CD4-positive, alpha-beta T cell treated with Interleukin-10 for 1 hour (primary cell): ENCODE data around the gene ZNF611.
"Not testable (repeated sequence)": the region's sequence is repeated elsewhere in the genome, so short reads cannot be mapped to it uniquely, and the experiment has no call there.

Experiments used
- DNase-seq: peaks from one replicate; pipeline ENCODE4 v3.0.0-alpha.2; 2020

Gene ZNF611

DNA sequence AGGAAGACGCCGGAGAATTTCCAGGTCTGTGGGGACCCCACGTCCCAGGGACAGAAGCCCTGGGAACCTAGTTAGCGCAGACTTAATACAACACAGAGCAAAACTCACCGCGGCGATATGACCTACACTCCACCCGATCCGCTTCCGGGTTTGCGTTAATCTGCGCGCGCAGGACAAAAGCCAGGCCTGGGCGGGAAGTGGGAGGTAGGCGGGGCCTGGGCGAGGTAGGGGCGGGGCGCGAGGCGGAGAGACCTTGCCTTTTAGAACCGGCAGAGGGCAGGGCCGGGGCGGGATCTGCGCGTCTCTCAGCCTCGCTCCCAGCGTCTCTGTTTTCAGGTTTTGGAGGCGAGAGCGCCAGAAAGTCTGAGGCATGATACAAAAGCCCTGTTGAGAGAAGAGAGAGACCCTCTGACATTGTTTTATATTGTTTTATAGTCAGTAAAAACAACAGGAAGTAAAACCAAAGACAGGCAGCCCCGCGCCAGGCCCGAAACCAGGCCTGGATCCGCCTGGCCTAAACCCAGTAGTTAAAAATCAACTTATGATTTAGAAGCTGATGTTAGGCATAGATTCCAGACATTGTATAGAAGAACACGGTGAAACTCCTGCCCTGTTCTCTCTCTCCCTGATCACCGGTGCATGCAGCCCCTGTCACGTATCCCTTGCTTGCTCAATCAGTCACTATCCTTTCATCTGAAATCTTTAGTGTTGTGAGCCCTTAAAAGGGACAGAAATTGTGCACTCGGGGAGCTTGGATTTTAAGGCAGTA lies at the start of gene ZNF611:
Gene ZNF611 (minus strand): TSS at position 152 of the 769 bp plus-strand sequence. CDS start 19,150 bp downstream, outside the sequence.
- DNase-seq, result peak; percentile 98

DNA sequence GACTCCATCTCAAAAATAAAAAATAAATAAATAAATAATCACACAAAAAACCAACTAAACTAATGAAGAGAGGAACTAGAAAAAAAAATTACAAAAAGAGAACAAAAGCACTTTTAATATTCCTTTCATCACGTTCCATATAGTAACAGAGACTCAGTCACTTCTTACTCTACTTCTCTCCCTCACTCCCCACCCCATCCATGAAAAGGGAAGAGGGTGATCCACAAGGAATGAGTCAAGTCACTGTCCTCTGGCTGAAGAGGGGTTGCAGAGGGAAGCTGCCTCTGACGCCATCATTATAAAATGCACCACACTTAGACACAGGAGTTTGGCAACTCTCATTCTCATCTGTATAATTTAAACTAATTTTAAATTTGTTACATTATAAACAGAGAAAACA lies 48.0 kb upstream of the ZNF611 start:
- not testable (repeated sequence) for DNase-seq

DNA sequence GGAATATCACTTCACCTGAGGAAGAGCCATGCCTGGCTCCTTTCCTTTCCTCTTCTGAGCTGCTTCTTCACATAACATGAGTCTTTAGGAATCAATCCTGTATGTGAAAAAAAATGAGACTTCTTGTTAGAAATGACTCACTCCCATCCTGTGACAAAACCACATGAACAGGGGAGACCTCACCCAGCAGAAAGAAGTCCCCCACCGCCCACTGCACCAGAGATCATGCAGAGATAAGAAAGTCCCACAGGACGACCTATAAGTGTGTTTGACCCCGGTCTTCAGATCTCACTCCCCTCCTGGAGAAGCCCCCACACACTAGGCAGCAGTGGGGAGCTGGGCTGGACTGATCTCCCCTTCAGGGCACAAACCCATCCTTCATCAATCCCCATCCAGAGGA lies 44.0 kb upstream of the ZNF611 start:
- peak; percentile 46 for DNase-seq

DNA sequence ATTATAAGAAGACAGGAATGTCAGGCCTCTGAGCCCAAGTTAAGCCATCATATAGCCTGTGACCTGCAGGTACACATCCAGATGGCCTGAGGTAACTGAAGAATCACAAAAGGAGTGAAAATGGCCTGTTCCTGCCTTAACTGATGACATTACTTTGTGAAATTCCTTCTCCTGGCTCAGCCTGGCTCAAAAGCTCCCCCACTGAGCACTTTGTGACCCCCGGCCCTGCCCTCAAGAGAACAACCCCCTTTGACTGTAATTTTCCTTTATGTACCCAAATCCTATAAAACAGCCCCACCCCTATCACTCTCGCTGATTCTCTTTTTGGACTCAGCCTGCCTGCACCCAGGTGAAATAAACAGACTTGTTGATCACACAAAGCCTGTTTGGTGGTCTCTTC lies 21.6 kb upstream of the ZNF611 start:
- DNase-seq, result not testable (repeated sequence)

DNA sequence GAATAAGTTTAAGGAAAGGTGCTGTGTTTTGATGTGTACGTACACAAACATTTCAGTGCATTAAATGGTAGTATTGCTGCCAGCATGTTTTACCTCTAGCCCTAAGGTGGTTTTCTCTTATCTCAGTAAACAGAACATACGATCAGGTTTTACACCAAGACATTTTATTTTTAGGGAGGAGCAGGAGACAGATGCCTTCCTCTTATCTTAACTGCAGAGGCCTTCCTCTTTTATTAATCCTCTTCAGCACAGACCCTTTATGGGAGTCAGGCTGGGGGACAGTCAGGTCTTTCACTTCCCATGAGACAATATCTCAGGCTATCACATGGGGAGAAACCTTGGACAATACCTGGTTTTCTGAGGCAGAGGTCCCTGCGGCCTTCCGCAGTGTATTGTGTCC lies 14.9 kb upstream of the ZNF611 start:
- no peak for DNase-seq

DNA sequence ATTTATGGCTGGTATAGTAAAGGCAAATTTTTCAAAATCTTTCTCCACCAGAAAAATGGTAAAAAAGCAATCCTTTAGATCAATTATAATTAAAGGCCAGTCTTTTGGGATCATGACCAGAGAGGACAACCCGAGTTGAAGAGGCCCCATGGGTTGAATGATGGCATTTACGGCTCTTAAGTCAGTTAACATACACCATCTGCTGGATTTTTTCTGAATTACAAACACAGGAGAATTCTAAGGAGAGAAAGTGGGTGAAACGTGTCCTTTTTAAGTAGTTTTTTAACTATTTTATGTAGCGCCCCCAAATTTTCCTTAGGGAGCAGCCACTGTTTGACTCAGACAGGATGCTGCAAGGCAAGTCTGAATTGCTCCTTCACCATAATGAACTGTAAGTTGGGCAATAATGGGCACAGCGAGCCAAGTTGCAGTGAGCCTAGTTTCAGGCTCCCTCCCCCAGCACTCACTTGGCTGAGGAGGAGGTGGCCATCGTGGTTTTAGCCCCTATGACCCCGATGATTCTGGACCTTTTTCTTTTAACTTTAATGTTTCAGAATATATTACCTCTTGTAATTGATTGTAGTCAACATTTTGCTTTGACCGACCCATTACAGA lies 13.6 kb upstream of the ZNF611 start:
- DNase-seq, result peak; percentile 60

DNA sequence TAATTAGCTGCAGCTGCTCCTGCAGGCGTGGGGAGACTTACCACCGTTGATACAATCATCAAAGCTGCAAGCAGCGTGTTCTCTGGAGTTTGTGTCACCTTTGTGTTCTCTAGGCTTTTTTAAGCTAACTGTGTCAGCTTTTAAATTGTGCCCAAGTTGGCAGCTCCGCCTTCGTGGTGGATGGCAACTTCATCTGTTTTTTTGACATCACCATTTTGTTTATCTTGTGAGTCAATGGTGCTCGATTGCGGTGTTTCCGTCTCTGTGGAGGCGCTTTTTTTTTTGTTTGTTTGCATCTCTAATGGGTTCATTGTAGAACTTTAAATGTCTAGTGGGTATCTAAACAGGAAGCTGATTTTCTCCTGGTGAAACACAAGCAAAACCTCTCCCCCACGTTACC lies 11.1 kb upstream of the ZNF611 start:
- peak; percentile 47 for DNase-seq

DNA sequence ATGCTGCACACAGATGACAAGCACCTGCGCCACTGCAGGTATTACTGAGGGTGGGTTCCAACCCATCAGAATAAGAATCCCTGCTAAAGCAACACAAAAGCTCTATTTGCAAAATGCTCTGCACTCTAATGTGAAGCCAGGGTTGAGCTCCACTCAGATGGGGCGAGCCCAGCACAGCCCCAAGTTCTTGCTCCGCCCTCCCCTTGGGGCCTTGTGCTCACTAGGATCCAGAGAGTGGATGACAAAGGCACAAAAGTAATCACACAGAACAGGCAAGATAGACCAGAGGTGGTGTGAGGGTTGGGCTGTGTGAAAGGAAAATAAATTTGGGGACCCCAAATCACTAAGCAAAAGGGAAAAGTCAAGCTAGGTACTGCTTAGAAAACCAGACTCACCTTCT lies 8.2 kb upstream of the ZNF611 start:
- DNase-seq, result no peak

DNA sequence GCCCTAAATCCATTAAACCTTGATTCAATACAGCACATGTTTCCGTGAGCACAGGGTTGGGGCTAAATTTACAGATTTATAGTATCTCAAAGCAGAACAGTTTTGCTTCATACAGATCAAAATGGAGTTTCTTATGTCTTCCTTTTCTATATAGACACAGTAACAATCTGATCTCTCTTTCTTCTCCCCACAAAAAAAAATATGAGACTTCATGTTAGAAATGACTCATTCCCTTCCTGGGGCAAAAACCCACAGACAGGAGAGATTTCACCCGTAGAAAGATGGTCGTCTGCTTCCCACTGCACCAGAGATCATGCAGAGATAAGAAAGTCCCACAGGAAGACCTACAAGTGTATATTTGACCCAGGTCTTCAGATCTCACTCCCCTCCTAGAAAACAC lies 7.7 kb upstream of the ZNF611 start:
- no peak for DNase-seq

DNA sequence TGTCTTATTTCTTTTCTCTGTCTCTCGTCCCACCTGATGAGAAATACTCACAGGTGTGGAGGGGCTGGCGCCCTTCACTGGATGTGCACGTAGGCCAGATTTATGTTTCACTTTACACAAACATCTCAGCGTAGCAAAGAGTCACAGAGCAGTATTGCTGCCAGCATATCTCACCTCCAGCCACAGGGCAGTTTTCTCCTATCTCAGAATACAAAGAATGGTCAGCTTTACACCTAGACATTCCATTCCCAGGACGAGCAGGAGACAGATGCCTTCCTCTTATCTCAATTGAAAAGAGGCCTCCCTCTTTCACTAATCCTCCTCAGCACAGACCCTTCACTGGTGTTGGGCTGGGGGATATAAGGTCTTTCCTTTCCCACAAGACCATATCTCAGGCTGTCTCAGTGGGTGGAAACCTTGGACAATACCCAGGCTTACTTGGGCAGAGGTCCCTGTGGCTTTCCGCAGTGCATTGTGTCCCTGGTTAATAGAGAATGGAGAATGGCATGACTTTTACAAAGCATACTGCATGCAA lies 7.2 kb upstream of the ZNF611 start:
- DNase-seq, result no peak

DNA sequence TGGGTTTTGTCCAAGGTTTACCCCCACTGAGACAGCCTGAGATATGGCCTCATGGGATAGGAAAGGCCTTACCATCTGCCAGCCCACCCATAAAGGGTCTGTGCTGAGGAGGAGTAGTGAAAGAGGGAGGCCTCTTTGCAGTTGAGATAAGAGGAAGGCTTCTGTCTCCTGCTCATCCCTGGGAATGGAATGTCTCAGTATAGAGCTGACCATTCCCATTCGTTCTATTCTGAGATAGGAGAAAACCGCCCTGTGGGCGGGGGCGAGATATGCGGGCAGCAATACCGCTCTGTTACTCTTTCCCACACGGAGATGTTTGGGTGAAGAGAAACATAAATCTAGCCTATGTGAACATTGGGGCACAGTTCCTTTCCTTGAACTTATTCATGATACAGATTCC lies 6.5 kb upstream of the ZNF611 start:
- DNase-seq, result not testable (repeated sequence)

DNA sequence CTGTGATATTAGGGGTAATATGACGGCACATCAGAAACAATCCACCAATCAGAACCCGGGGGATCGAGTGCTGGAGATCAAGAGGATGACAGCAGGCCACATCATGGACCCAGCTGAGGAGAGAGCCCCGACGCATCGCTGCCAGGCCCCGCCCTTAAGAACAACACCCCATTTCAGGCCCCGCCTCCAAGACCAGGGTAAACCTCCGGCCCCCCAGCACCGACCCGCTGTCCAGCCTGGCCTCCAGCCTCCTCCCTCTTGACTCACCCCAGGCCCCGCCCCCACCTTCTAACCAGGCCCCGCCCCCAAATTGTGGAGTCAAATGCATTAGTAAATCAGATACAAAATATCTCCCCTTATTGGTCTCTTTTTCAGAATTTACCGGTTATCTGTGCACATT lies 4.7 kb upstream of the ZNF611 start:
- no peak for DNase-seq

DNA sequence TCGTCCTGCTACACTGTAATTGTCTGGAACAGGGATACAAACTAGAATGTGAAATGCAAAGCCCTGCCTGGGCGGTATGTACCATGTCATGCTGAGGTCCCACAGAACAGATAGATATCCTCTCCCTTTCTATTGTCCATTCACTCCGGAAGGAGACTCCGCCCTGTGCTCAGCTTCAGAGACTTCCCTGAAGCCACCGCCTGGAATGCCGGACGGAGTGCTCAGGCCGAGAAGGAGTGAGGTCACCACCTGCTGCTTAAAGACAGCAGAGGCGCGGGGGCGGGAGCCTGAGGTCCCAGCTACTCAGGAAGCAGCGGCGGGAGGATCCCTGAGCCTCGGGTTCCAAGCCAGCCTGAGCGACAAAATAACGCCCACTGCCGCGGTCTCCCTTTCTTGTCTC lies 890 bp upstream of the ZNF611 start:
- DNase-seq, result no peak

DNA sequence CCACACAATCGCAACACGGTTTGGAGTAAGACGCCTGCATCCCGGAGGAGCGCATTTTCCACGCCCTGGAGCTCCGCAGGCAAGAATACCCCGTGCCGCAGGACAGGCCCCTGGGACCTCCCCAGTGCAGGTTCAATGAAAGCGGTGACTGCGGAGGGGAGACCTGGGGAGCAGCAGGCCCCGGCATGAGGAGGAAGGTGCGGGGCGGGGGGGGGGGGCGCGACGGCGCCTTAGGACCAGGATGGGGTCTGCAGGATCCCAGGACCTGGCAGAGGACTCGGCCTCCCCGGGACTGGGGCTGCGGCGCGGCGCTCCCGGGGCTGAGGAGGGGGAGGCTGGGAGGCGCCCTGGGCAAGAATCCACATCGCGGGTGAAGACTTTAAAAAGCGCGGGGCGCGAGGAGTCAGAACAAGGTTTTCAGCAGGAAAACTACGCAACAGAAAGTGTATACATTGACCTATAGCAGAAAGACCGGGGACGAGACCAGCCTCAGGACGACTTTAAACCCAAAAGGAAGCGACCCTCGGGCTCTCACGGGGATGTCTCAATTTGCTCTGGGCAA lies 432 bp downstream of the ZNF611 start:
- DNase-seq, result no peak

DNA sequence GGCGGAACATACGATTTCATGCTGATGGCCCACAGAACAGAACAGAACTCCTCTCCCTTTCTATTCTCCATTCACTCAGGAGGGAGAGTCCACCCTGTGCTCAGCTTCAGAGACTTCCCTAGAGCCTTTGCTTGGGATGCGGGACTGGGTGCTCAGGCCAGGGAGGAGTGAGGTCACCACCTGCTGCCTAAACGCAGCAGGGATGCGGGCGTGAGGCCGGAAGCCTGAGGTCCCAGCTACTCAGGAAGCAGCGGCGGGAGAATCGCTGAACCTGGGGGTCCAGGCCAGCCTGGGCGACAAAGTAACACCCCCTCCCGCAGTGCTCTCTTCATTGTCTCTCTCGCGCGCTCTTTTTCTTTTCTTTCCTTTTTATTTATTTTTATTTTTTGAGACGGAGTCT lies 8.8 kb downstream of the ZNF611 start:
- not testable (repeated sequence) for DNase-seq

DNA sequence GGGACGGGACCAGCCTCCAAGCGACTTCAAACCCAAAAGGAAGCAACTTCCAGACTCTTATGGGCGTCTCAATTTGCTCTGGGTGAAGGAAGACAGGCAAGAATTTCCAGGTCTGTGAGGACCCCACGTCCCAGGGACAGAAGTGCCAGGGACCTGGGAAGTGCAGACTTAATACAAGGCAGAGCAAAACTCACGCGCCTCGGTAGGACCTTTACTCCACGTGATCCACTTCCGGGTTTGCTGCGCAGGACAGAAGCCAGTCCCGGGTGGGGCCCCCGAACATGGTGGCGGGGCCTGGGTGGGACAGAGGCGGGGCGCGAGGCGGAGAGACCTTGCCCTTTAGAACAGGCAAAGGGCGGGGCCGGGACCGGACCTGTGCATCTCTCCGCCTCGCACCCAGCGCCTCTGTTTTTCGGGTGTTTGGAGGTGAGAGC lies 9.3 kb downstream of the ZNF611 start:
- no peak for DNase-seq

DNA sequence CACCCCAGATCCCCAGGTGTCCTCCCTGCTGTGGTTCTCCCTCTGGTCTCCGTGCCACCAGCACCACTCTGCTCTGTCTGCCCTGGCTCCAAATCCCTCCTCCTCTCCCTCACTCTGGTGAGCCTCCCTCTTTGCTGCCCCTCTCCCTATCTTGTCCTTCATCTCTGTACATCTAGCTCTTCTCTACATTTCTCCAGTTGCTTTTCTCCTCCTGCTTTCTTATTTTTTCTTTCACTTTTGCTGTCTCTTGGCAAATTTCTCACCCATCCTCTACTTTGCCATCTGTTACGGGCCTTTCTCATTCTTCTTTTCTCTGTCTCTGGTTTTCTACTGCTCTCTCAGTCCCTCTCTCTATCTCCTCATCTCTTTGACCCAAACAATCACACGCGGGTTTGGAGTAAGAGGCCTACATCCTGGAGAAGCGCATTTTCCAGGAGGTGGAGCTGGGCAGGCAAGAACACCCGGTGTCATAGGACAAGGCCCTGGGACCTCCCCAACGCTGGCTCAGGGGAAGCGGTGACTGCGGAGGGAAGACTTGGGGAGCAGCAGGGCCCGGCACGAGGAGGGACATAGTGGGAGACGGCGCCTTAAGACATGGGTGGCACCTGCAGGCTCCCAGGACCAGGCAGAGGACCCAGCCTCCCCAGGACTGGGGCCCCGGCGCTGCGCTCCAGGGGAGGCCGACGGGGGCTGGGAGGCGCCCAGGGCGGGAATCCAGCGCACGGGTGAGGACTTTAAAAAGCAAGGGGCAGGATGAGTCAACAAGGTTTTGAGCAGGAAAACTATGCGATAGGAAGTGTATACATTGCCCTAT lies 9.9 kb downstream of the ZNF611 start:
- no peak for DNase-seq

DNA sequence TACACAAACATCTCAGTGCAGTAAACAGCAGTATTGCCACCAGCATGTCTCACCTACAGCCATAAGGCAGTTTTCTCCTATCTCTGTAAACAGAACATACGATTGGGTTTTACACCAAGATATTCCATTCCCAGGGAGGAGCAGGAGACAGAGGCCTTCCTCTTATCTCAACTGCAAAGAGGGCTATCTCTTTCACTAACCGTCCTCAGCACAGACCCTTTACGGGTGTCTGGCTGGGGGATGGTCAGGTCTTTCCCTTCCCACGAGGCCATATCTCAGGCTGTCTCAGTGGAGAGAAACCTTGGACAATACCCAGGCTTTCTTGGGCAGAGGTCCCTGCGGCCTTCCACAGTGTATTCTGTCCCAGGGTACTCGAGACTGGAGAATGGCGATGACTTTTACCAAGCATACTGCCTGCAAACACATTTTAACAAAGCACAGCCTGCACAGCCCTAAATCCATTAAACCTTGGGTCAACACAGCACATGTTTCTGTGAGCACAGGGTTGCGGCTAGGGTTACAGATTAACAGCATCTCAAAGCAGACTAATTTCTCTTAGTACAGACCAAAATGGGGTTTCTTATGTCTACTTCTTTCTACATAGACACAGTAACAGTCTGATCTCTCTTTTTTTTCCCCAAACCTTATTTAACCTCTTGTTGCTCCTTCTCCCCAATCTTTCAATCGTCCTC lies 10.8 kb downstream of the ZNF611 start:
- not testable (repeated sequence) for DNase-seq

DNA sequence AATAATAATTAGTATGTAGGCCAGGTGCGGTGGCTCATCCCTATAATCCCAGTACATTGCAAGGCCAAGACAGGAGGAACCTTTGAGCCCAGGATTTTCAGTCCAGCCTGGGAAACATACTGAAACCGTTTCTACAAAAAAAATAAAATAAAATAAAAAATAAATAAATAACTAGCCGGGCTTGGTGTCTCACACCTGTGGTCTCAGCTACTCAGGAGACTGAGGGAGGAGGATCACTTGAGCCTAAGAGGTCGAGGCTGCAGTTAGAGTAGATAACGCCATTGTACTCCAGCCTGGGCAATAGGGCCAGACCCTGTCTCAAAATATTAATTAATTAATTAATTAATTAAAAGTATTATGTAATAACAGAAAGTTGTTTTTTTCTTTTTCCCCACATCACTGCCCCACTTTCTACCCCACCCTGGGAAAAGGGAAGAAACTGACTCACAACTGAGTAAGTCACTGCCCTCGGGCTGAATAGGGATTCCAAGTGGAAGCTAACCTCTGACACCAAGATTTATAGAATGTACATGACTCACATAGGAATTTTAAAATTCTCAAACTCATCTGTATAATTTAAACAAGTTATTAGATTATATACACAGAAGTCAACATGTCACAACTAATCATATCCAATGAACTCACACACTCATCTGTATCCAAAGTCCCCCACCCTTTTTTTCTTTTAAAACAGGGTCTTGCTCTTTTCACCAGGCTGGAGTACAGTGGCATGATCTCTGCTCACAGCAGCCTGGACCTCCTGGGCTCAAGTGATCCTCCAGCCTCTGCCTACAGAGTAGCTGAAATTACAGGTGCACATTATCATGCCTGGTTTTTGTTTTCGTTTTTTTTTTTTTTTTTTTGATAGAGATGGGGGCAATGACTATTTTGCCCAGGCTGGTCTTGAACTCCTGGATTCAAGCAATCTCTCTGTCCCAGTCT lies 12.5 kb downstream of the ZNF611 start:
- DNase-seq, result no peak

DNA sequence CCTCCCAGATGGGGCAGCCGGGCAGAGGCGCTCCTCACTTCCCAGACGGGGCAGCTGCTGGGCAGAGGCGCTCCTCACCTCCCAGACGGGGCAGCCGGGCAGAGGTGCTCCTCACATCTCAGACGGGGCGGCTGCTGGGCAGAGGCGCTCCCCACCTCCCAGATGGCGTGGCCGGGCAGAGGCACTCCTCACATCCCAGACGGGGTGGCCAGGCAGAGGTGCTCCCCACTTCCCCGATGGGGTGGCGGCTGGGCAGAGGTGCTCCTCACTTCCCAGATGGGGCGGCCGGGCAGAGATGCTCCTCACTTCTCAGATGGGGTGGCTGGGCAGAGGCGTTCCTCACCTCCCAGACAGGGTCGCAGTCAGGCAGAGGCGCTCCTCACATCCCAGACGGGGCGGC lies 14.3 kb downstream of the ZNF611 start:
- not testable (repeated sequence) for DNase-seq

DNA sequence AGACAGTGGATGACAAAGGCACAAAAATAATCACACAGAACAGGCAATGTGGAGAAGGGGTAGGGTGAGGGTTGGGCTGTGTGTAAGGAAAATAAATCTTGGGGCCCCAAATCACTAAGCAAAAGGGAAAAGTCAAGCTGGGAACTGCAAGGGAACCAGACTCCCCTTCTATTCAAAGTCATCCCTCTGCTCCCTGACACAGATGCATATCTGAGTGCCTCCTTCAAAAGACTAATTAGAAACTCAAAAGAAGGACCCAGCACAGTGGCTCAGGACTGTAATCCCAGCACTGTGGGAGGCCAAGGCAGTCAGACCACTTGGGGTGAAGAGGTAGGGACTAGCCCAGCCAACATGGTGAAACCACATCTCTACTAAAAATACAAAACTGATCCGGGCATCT lies 18.3 kb downstream of the ZNF611 start:
- no peak for DNase-seq
